GM12875 (cell line): Measurements from ENCODE around the gene HRC.
"Not testable (repeated sequence)": the region's sequence is repeated elsewhere in the genome, so short reads cannot be mapped to it uniquely, and the experiment has no call there.

Source experiments
- H3K4me3 ChIP-seq: one replicate; pipeline ENCODE4 v1.5.1; 2011; ENCODE audit warnings: low read depth, low read length, control low read depth
- TF ChIP-seq, protein P1 (sequence below): IDR thresholded peaks from 2 replicates; pipeline ENCODE4 v1.5.1; 2011; ENCODE audit warnings: low read depth, mild to moderate bottlenecking, control low read depth, inconsistent platforms, low read length, moderate library complexity, borderline replicate concordance; ENCODE audit not compliant: insufficient read depth

Gene HRC

DNA sequence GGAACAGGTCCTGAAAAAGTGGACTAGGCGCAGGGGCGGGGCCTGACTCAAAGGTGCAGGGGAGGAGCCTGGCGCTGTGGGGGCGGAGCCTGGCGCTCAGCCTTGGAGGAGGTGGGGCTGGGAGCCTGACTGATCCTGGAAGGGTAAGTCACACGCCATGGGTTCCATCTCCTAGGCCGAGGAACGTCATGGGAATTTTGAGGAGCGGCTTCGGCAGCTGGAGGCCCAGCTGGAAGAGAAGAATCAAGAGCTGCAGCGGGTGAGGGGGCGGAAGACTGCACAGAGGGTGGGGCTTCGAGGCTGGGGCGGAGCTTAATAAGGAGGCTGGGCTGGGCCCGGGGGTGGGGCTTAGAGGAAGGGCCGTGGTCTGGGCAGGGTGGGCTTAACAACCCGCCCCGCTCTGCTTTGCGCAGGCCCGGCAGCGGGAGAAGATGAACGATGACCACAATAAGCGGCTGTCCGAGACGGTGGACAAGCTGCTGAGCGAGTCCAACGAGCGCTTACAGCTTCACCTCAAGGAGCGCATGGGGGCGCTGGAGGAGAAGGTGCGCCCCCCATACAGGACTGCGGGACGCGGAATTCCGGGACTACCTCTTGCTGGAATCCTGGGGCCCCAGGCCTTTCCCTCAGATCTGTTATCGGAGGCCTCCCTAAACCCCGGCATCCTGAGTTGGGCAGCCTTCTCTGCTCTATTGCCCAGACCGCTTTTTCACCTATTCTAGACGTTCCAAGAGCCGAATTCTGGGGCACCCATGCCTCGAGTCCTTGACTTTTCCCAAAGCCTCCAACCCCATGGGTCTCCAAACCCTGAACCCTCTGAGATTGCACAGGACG, 21.4 kb downstream of the HRC start:
- no peak overlapping the region for H3K4me3 ChIP-seq
- TF ChIP-seq, protein P1, sequence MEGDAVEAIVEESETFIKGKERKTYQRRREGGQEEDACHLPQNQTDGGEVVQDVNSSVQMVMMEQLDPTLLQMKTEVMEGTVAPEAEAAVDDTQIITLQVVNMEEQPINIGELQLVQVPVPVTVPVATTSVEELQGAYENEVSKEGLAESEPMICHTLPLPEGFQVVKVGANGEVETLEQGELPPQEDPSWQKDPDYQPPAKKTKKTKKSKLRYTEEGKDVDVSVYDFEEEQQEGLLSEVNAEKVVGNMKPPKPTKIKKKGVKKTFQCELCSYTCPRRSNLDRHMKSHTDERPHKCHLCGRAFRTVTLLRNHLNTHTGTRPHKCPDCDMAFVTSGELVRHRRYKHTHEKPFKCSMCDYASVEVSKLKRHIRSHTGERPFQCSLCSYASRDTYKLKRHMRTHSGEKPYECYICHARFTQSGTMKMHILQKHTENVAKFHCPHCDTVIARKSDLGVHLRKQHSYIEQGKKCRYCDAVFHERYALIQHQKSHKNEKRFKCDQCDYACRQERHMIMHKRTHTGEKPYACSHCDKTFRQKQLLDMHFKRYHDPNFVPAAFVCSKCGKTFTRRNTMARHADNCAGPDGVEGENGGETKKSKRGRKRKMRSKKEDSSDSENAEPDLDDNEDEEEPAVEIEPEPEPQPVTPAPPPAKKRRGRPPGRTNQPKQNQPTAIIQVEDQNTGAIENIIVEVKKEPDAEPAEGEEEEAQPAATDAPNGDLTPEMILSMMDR = no peak

DNA sequence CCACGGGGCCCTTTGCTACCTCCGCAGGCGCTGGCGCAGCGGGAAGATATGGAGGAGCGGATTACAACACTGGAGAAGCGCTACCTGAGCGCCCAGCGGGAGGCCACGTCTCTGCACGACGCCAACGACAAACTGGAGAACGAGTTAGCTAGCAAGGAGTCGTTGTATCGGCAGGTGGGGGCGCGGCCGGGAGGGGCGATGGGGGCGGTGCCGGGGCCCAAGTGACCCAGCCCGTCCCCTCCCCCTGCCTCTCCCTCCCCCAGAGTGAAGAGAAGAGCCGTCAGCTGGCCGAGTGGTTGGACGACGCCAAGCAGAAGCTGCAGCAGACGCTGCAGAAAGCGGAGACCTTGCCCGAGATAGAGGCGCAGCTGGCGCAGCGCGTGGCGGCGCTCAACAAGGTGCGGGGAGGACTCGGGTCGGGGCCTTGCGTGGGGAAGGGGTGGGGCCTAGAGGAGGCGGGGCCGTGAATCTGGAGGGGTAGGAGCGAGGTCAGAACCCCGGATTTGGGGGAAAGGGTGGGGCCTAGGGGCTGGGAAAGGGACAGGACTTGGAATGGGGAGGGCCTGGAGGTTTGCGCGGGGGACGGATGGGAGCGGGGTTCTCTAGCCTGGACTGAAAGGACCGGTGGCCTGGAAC, 22.1 kb downstream of the HRC start:
- no peak overlapping the region for H3K4me3 ChIP-seq
- TF ChIP-seq, protein P1 = no peak

DNA sequence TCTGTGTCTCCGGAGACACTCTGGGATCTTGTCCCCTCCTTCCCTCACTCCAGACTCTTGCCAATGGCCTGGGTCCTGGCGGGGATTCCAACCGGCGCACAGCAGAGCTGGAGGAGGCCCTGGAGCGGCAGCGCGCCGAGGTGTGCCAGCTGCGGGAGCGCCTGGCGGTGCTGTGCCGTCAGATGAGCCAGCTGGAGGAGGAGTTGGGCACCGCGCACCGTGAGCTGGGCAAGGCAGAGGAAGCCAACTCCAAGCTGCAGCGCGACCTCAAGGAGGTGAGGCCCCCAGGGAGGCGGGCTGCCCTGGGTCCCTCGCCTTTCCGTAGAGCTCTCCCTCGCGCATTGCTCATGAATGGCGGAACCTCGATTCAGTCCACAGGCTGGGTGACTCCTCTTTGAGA, 24.9 kb downstream of the HRC start:
- TF ChIP-seq, protein P1 = no peak
- no peak overlapping the region for H3K4me3 ChIP-seq

- TF ChIP-seq, protein P1 = no peak
- no peak overlapping the region for H3K4me3 ChIP-seq
Observed at GRCh38 chr19:49129238-49129583, 26.0 kb downstream of the HRC start.

- TF ChIP-seq, protein P1 = no peak
- H3K4me3 ChIP-seq = no peak overlapping the region
Observed at GRCh38 chr19:49128545-49129237, 26.5 kb downstream of the HRC start.

GRCh38 chr19:49127674-49128544, 27.3 kb downstream of the HRC start:
- H3K4me3 ChIP-seq = peak overlapping the region; percentile 38
- TF ChIP-seq, protein P1 = 0 out of 2 replicates have a peak, but pooled peaks have one; percentile 18

GRCh38 chr19:49127225-49127624, 28.0 kb downstream of the HRC start:
- not testable (repeated sequence) for H3K4me3 ChIP-seq
